Gastrocnemius medialis (tissue), 4 donors: ENCODE data around the gene PLK1. TPM values are rescaled to one million over a fixed set of nuclear protein-coding genes. Genes with fewer than 3 reads are reported as not detected.
"Not testable (repeated sequence)": the region's sequence is repeated elsewhere in the genome, so short reads cannot be mapped to it uniquely, and the experiment has no call there.

Source experiments
- ATAC-seq, 2 donors: fragments of 150-250 bp; one replicate each; pipeline ENCODE4 v1.9.1; 2016
- DNase-seq, 2 donors: peaks; one replicate each; pipeline ENCODE4 v3.0.0-alpha.2; 2019
- H3K27ac ChIP-seq, 4 donors: fragments of 200-600 bp; sonication (generic); 1 replicate in 1 of 4; 2 replicates in 3 of 4; pipeline ENCODE4 v1.5.1; 2016 to 2018; ENCODE audit warnings: mild to moderate bottlenecking in 2 of 4, moderate library complexity in 1 of 4
- H3K27me3 ChIP-seq, 3 donors: fragments of 200-600 bp; sonication (generic) in 2 of 3; 1 replicate in 1 of 3; 2 replicates in 2 of 3; pipeline versions ENCODE4 v1.5.1 to v1.6.0; 2016 to 2019; ENCODE audit warnings: mild to moderate bottlenecking in 1 of 3, moderate library complexity in 1 of 3
- H3K36me3 ChIP-seq, 2 donors: fragments of 200-600 bp; sonication (generic) in 1 of 2; one replicate each; pipeline ENCODE4 v1.5.1; 2017 to 2018
- H3K4me1 ChIP-seq, 2 donors: fragments of 200-600 bp; sonication (generic) in 1 of 2; one replicate each; pipeline ENCODE4 v1.5.1; 2016 to 2017; ENCODE audit warnings: mild to moderate bottlenecking in 2 of 2
- H3K4me3 ChIP-seq, 4 donors: fragments of 200-600 bp; sonication (generic) in 3 of 4; 1 replicate in 1 of 4; 2 replicates in 3 of 4; pipeline ENCODE4 v1.5.1; 2016 to 2019; ENCODE audit warnings: mild to moderate bottlenecking in 2 of 4
- H3K9me3 ChIP-seq, 3 donors: fragments of 200-600 bp; sonication (generic) in 2 of 3; 1 replicate in 1 of 3; 2 replicates in 2 of 3; pipeline ENCODE4 v1.5.1; 2016 to 2019
- CTCF ChIP-seq, 5 experiments: fragments of 450-650 bp in 3 of 5; fragments of 200-600 bp in 2 of 5; sonication (generic) in 2 of 5; IDR thresholded peaks in 4 of 5; conservative IDR thresholded peaks in 1 of 5; 1 replicate in 4 of 5; 2 replicates in 1 of 5; pipeline ENCODE4 v1.5.1; 2016 to 2019; ENCODE audit warnings: antibody characterized with exemption in 5 of 5, mild to moderate bottlenecking in 3 of 5, moderate library complexity in 3 of 5
- POLR2A ChIP-seq, 2 donors: fragments of 450-650 bp; IDR thresholded peaks; one replicate each; pipeline ENCODE4 v1.6.1; 2017; ENCODE audit warnings: antibody characterized with exemption in 2 of 2, mild to moderate bottlenecking in 2 of 2, moderate library complexity in 2 of 2
- in situ Hi-C, 4 donors: fragments of 200-750 bp; cut with MboI; loops; one replicate each; pipeline versions ENCODE4 v1.15.0 to v1.8.0; 2017; ENCODE audit warnings: low sequenced_read_pairs in 4 of 4
- intact Hi-C: fragments of 100-400 bp; cut with DNase I; formaldehyde crosslinking; loops from one replicate; pipeline ENCODE4 v1.15.1; 2023; ENCODE audit warnings: low total_unique reads
- total RNA-seq, 4 donors: library from RNA; depleted of rRNA; stranded (reverse); fragments of >200 nt; gene quantifications; one replicate each; pipeline versions ENCODE4 v1.1.0 to v1.2.3, GENCODE V29; 2016

The PLK1 gene
- total RNA-seq, 4 donors from 2014 or later = 0.05 to 6.2 (median 0.91) TPM

GRCh38 chr16:23729503-23730424 lies 51.1 kb downstream of the PLK1 start:
- intact Hi-C loops (no loop called here), in situ Hi-C loops (no loop called here)
- Histone ChIP-seq H3K27me3 (no peaks in the 10 kb centered on the region), H3K27ac (no peak overlapping the region), H3K4me3 (no peak overlapping the region), H3K9me3 (no peaks in the 10 kb centered on the region), H3K4me1 (no peaks in the 10 kb centered on the region), H3K36me3 (no peaks in the 10 kb centered on the region)
- no peak for DNase-seq
- TF ChIP-seq CTCF (IDR thresholded peaks at IDR 0.05 in 4 of 5, conservative IDR thresholded peaks at IDR 0.05 in 1 of 5) (no peak), POLR2A (IDR thresholded peaks at IDR 0.05) (no peak)
- no peak for ATAC-seq

- no peaks in the 10 kb centered on the region for H3K27me3 ChIP-seq
- in situ Hi-C loops (no loop called here), intact Hi-C loops (no loop called here)
- DNase-seq (no peak), ATAC-seq (no peak)
- no peaks in the 10 kb centered on the region for H3K36me3 ChIP-seq
- TF ChIP-seq CTCF (IDR thresholded peaks at IDR 0.05 in 4 of 5, conservative IDR thresholded peaks at IDR 0.05 in 1 of 5) = no peak
- no peaks in the 10 kb centered on the region for H3K9me3 ChIP-seq
- H3K4me3 ChIP-seq = no peak overlapping the region
- no peak overlapping the region for H3K27ac ChIP-seq
- H3K4me1 ChIP-seq = no peaks in the 10 kb centered on the region
Measured at GRCh38 chr16:23734176-23734893, 55.6 kb downstream of the PLK1 start.

GRCh38 chr16:23737423-23738028 lies 58.8 kb downstream of the PLK1 start:
- H3K4me3 ChIP-seq, H3K9me3 ChIP-seq, in situ Hi-C loops, DNase-seq, H3K36me3 ChIP-seq, intact Hi-C loops, H3K4me1 ChIP-seq, ATAC-seq, H3K27ac ChIP-seq, H3K27me3 ChIP-seq: not testable (repeated sequence)

GRCh38 chr16:23739516-23739915 lies 60.8 kb downstream of the PLK1 start:
- ATAC-seq = no peak
- H3K27me3 ChIP-seq = no peaks in the 10 kb centered on the region

More at GRCh38 chr16:23739516-23739915, 60.8 kb downstream of the PLK1 start:
- Histone ChIP-seq H3K27ac (no peak overlapping the region), H3K4me1 (no peaks in the 10 kb centered on the region), H3K4me3 (no peak overlapping the region), H3K36me3 (no peaks in the 10 kb centered on the region), H3K9me3 (no peaks in the 10 kb centered on the region)
- intact Hi-C loops (no loop called here), in situ Hi-C loops (no loop called here)
- TF ChIP-seq CTCF (IDR thresholded peaks at IDR 0.05 in 4 of 5, conservative IDR thresholded peaks at IDR 0.05 in 1 of 5) (no peak), POLR2A (IDR thresholded peaks at IDR 0.05) (no peak)
- DNase-seq = no peak

Other genes with a start within 250 kb of the PLK1 start
- gene COG7, start 225.7 kb upstream of the PLK1 start, total RNA-seq = 10 to 100 TPM in 1 of 4 donors, 1 to 10 TPM in 3; 6.6 to 12.9 (median 7.1) TPM
- 10 to 100 TPM; 31.0 to 79.9 (median 48.8) TPM for gene GGA2, start 168.4 kb upstream of the PLK1 start, total RNA-seq
- 10 to 100 TPM in 3 of 4 donors, 1 to 10 TPM in 1; 8.4 to 39.6 (median 19.3) TPM for gene EARS2, start 121.5 kb upstream of the PLK1 start, total RNA-seq
- 100 to 1,000 TPM; 133 to 367 (median 317) TPM for gene UBFD1, start 121.2 kb upstream of the PLK1 start, total RNA-seq
- gene NDUFAB1, start 82.6 kb upstream of the PLK1 start, total RNA-seq = 100 to 1,000 TPM; 166 to 400 (median 323) TPM
- gene PALB2, start 37.6 kb upstream of the PLK1 start, total RNA-seq = 10 to 100 TPM in 1 of 4 donors, 1 to 10 TPM in 3; 6.0 to 11.0 (median 7.3) TPM
- 10 to 100 TPM; 22.9 to 34.4 (median 24.8) TPM for gene DCTN5, start 37.4 kb upstream of the PLK1 start, total RNA-seq
- gene ERN2, start 34.3 kb downstream of the PLK1 start, total RNA-seq = 1 to 10 TPM in 1 of 4 donors, not detected in 3; 1.1 TPM
- gene CHP2, start 76.1 kb downstream of the PLK1 start, total RNA-seq = under 1 TPM in 1 of 4 donors, not detected in 3; 0.56 TPM
- gene PRKCB, start 157.1 kb downstream of the PLK1 start, total RNA-seq = 1 to 10 TPM in 3 of 4 donors, under 1 TPM in 1; 0.51 to 1.3 (median 1.1) TPM